ENCODE data around the gene MRPL58. TPM values are rescaled to one million over a fixed set of nuclear protein-coding genes. Genes with fewer than 3 reads are reported as not detected.
"Not testable (repeated sequence)": the region's sequence is repeated elsewhere in the genome, so short reads cannot be mapped to it uniquely, and the experiment has no call there.

The MRPL58 gene
- total RNA-seq, 4 donors from 2014 or later: 1.00 to 41.3 (median 37.4) TPM; not detected in 1

GRCh38 chr17:75034236-75034908 lies 21.9 kb downstream of the MRPL58 start:
- Histone ChIP-seq H3K4me1 (peaks cover 24 to 52% (median 47%) of the 10 kb centered on the region in 4 donors), H3K27ac (peak overlapping the region; percentile 86 to 98 (median 91)), H3K36me3 (peaks cover 0 to 13% (median 7%) of the 10 kb centered on the region in 4 donors), H3K4me3 (peak overlapping the region; percentile 46 to 62 (median 51)), H3K9me3 (no peaks in the 10 kb centered on the region), H3K27me3 (no peaks in the 10 kb centered on the region)
- peak; percentile 88 for DNase-seq
- intact Hi-C loops (cut with DNase I; ENCODE audit: low total_unique reads) (no loop called here), in situ Hi-C loops (cut with MboI; ENCODE audit: low pct_ligation_motif_present in 1 of 4, low pct_unique_long_range_greater_than_20kb in 1 of 4, low sequenced_read_pairs in 3 of 4) (no loop called here)
- WGBS, 2 donors (ENCODE audit: low coverage in 1 of 2): 1% methylated on average over 29 of the region's 43 CpGs; no CpG with 5 or more reads in 1 of the 2 donors
- TF ChIP-seq POLR2AphosphoS5 (IDR thresholded peaks at IDR 0.05) (peak in 2 of 3 donors; percentile 15 to 54), EP300 (IDR thresholded peaks at IDR 0.05; ENCODE audit: low read depth) (no peak)
- TF ChIP-seq, protein P1, sequence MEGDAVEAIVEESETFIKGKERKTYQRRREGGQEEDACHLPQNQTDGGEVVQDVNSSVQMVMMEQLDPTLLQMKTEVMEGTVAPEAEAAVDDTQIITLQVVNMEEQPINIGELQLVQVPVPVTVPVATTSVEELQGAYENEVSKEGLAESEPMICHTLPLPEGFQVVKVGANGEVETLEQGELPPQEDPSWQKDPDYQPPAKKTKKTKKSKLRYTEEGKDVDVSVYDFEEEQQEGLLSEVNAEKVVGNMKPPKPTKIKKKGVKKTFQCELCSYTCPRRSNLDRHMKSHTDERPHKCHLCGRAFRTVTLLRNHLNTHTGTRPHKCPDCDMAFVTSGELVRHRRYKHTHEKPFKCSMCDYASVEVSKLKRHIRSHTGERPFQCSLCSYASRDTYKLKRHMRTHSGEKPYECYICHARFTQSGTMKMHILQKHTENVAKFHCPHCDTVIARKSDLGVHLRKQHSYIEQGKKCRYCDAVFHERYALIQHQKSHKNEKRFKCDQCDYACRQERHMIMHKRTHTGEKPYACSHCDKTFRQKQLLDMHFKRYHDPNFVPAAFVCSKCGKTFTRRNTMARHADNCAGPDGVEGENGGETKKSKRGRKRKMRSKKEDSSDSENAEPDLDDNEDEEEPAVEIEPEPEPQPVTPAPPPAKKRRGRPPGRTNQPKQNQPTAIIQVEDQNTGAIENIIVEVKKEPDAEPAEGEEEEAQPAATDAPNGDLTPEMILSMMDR (IDR thresholded peaks at IDR 0.05): peak in 2 of 5 experiments; percentile 7 to 27

DNA sequence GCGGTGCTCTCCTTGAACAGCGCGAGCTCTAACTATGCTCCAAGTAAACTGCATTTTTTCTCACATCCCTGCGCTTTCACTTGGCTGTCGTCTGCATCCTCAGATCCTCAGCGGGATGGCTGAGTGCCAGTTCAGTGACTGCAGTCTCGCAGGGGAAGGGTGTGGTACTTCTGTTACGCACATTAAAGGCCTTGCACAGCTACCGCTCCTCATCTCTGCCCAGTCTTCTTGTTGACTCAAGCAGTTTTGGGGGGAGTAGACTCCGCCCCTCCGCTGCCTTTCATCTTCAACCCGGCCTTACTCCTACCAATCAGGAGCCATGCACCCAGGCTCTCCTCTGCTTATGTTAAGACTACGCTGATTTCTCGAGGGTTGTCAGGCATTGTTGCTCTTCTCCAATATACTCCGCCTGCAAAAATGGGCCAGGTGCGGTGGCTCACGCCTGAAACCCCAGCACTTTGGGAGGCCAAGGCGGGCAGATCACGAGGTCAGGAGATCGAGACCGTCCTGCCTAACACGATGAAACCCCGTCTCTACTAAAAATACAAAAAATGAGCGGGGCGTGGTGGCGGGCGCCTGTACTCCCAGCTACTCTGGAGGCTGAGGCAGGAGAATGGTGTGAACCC lies 24.3 kb downstream of the MRPL58 start:
- intact Hi-C loops (cut with DNase I; ENCODE audit: low total_unique reads): no loop called here
- 46 to 48% methylated on average over 4 to 27 of the region's 27 CpGs for WGBS, 2 donors (ENCODE audit: low coverage in 1 of 2)

GRCh38 chr17:75039238-75039637 lies 26.8 kb downstream of the MRPL58 start:
- H3K4me1 ChIP-seq: peaks cover 15 to 28% (median 26%) of the 10 kb centered on the region in 4 donors
- H3K9me3 ChIP-seq: no peaks in the 10 kb centered on the region
- no peak overlapping the region for H3K27ac ChIP-seq
- no peak for TF ChIP-seq EP300 (IDR thresholded peaks at IDR 0.05; ENCODE audit: low read depth)
- TF ChIP-seq POLR2A (IDR thresholded peaks at IDR 0.05): no peak
- TF ChIP-seq POLR2AphosphoS5 (IDR thresholded peaks at IDR 0.05): no peak
- H3K27me3 ChIP-seq: no peaks in the 10 kb centered on the region
- 82 to 100% methylated on average over 1 to 5 of the region's 5 CpGs for WGBS, 2 donors (ENCODE audit: low coverage in 1 of 2)
- H3K4me3 ChIP-seq: no peak overlapping the region
- intact Hi-C loops (cut with DNase I; ENCODE audit: low total_unique reads) (no loop called here), in situ Hi-C loops (cut with MboI; ENCODE audit: low pct_ligation_motif_present in 1 of 4, low pct_unique_long_range_greater_than_20kb in 1 of 4, low sequenced_read_pairs in 3 of 4) (no loop called here)
- no peak for DNase-seq
- peaks cover 0 to 42% (median 18%) of the 10 kb centered on the region in 4 donors for H3K36me3 ChIP-seq

More for the DNA sequence above, 24.3 kb downstream of the MRPL58 start:
- DNase-seq: peak; percentile 90
- Histone ChIP-seq H3K36me3 (peaks cover 0 to 35% (median 17%) of the 10 kb centered on the region in 4 donors), H3K27ac (peak overlapping the region; percentile 86 to 98 (median 91)), H3K4me1 (peaks cover 24 to 51% (median 47%) of the 10 kb centered on the region in 4 donors), H3K27me3 (no peaks in the 10 kb centered on the region), H3K9me3 (no peaks in the 10 kb centered on the region), H3K4me3 (no peak overlapping the region)
- in situ Hi-C loops (cut with MboI; ENCODE audit: low pct_ligation_motif_present in 1 of 4, low pct_unique_long_range_greater_than_20kb in 1 of 4, low sequenced_read_pairs in 3 of 4): no loop called here
- TF ChIP-seq POLR2AphosphoS5 (IDR thresholded peaks at IDR 0.05) (peak in 2 of 3 donors; percentile 55 to 60), POLR2A (IDR thresholded peaks at IDR 0.05) (no peak)
- TF ChIP-seq, protein P1 (IDR thresholded peaks at IDR 0.05): no peak

GRCh38 chr17:75041656-75042280 lies 29.3 kb downstream of the MRPL58 start:
- Histone ChIP-seq H3K36me3 (peaks cover 0 to 42% (median 18%) of the 10 kb centered on the region in 4 donors), H3K9me3 (no peaks in the 10 kb centered on the region), H3K27me3 (no peaks in the 10 kb centered on the region), H3K27ac (no peak overlapping the region), H3K4me1 (peaks cover 5 to 14% (median 11%) of the 10 kb centered on the region in 4 donors), H3K4me3 (no peak overlapping the region)
- no peak for DNase-seq
- TF ChIP-seq EP300 (IDR thresholded peaks at IDR 0.05; ENCODE audit: low read depth): no peak
- no peak for TF ChIP-seq POLR2A (IDR thresholded peaks at IDR 0.05)
- no peak for TF ChIP-seq POLR2AphosphoS5 (IDR thresholded peaks at IDR 0.05)
- TF ChIP-seq, protein P1 (IDR thresholded peaks at IDR 0.05): no peak
- in situ Hi-C loops (cut with MboI; ENCODE audit: low pct_ligation_motif_present in 1 of 4, low pct_unique_long_range_greater_than_20kb in 1 of 4, low sequenced_read_pairs in 3 of 4): no loop called here
- intact Hi-C loops (cut with DNase I; ENCODE audit: low total_unique reads): no loop called here
- 88% methylated on average over 11 of the region's 12 CpGs; no CpG with 5 or more reads in 1 of the 2 donors for WGBS, 2 donors (ENCODE audit: low coverage in 1 of 2)

DNA sequence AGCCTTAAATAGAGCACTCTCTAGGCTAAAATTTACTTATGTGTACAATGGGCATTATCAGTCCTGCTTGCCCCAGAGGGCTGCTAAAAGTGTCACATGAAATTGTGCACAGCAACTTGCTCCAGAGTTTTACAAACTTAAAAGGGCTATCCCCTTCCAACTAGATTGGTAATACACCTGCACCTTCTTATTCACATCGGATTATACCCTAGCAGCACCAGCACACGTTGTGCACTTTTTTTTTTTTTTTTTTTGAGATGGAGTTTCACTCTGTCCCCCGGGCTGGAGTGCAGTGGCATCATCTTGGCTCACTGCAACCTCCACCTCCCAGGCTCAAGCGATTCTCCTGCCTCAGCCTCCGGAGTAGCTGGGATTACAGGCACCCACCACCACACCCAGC lies 31.3 kb downstream of the MRPL58 start:
- H3K36me3 ChIP-seq: peaks cover 0 to 34% (median 15%) of the 10 kb centered on the region in 4 donors
- DNase-seq; intact Hi-C loops (cut with DNase I; ENCODE audit: low total_unique reads); H3K4me3 ChIP-seq; in situ Hi-C loops (cut with MboI; ENCODE audit: low pct_ligation_motif_present in 1 of 4, low pct_unique_long_range_greater_than_20kb in 1 of 4, low sequenced_read_pairs in 3 of 4); H3K9me3 ChIP-seq; H3K27ac ChIP-seq; H3K27me3 ChIP-seq: not testable (repeated sequence)
- peaks cover 12 to 23% (median 21%) of the 10 kb centered on the region in 4 donors for H3K4me1 ChIP-seq
- WGBS, 2 donors (ENCODE audit: low coverage in 1 of 2): 60 to 65% methylated on average over 2 to 5 of the region's 5 CpGs

All from transverse colon (tissue), 4 donors.